Body of pancreas (tissue), 4 donors: Measurements from ENCODE around the gene CFAP92. TPM values are rescaled to one million over a fixed set of nuclear protein-coding genes. Genes with fewer than 3 reads are reported as not detected.
"Not testable (repeated sequence)": the region's sequence is repeated elsewhere in the genome, so short reads cannot be mapped to it uniquely, and the experiment has no call there.

Source experiments
- ATAC-seq: fragments of 150-250 bp; one replicate; pipeline ENCODE4 v1.9.1; 2016
- DNase-seq, 4 donors: peaks; one replicate each; pipeline ENCODE4 v3.0.0-alpha.2; 2019
- H3K27ac ChIP-seq, 4 donors: fragments of 200-600 bp; sonication (generic); 1 replicate in 3 of 4; 2 replicates in 1 of 4; pipeline versions ENCODE4 v1.5.1 to v1.6.1; 2016 to 2019; ENCODE audit warnings: mild to moderate bottlenecking in 1 of 4, mixed read lengths in 1 of 4, moderate library complexity in 1 of 4
- H3K27me3 ChIP-seq, 2 donors: fragments of 200-600 bp; sonication (generic); one replicate each; pipeline ENCODE4 v1.6.0; 2016; ENCODE audit warnings: mild to moderate bottlenecking in 1 of 2
- H3K36me3 ChIP-seq, 2 donors: fragments of 200-600 bp; sonication (generic); replicated peaks in 1 of 2; 2 replicates each; pipeline ENCODE4 v1.5.1; 2016; ENCODE audit warnings: low read depth in 2 of 2; ENCODE audit not compliant: insufficient read depth in 1 of 2
- H3K4me1 ChIP-seq: fragments of 200-600 bp; sonication (generic); one replicate; pipeline ENCODE4 v1.6.0; 2016
- H3K4me3 ChIP-seq, 2 donors: fragments of 200-600 bp; sonication (generic); 1 replicate in 1 of 2; 2 replicates in 1 of 2; pipeline ENCODE4 v1.5.1; 2016 to 2019
- H3K9me3 ChIP-seq, 3 donors: fragments of 200-600 bp; sonication (generic); 1 replicate in 2 of 3; 2 replicates in 1 of 3; pipeline ENCODE4 v1.5.1; 2016
- CTCF ChIP-seq, 7 experiments: fragments of 450-650 bp in 4 of 7; fragments of 200-600 bp in 3 of 7; sonication (generic) in 3 of 7; IDR thresholded peaks; one replicate each; pipeline ENCODE4 v1.5.1; 2016 to 2019; ENCODE audit warnings: antibody characterized with exemption in 7 of 7
- POLR2A ChIP-seq, 3 donors: fragments of 450-650 bp; IDR thresholded peaks; one replicate each; pipeline ENCODE4 v1.6.1; 2016; ENCODE audit warnings: antibody characterized with exemption in 3 of 3, mild to moderate bottlenecking in 2 of 3
- WGBS, 2 donors: methylation state at CpG; one replicate each; pipeline ENCODE4 v1.1.5; 2017; 5-methylcytosine and 5-hydroxymethylcytosine counted together
- intact Hi-C: fragments of 100-400 bp; cut with DNase I; formaldehyde crosslinking; loops from one replicate; pipeline ENCODE4 v1.15.1; 2023
- total RNA-seq, 2 donors: library from RNA; depleted of rRNA; stranded (reverse); fragments of >200 nt; gene quantifications; one replicate each; pipeline ENCODE4 v1.1.0, GENCODE V29; 2016

Gene CFAP92
- total RNA-seq, 2 donors from 2014 or later = not detected

GRCh38 chr3:128882719-128883118, 111.2 kb downstream of the CFAP92 start:
- no peaks in the 10 kb centered on the region for H3K9me3 ChIP-seq
- ATAC-seq (no peak), DNase-seq (no peak)
- H3K27ac ChIP-seq = no peak overlapping the region
- peaks cover 42% of the 10 kb centered on the region for H3K4me1 ChIP-seq
- WGBS, 2 donors = 12 to 23% methylated on average over 1 of the region's 1 CpG
- TF ChIP-seq CTCF (IDR thresholded peaks at IDR 0.05) = no peak
- no peak for TF ChIP-seq POLR2A (IDR thresholded peaks at IDR 0.05)
- no peak overlapping the region for H3K4me3 ChIP-seq
- intact Hi-C loops = no loop called here
- H3K36me3 ChIP-seq = peaks cover 0 to 3% of the 10 kb centered on the region in 2 donors
- H3K27me3 ChIP-seq = no peaks in the 10 kb centered on the region

- Histone ChIP-seq H3K27ac (no peak overlapping the region), H3K9me3 (no peaks in the 10 kb centered on the region), H3K36me3 (no peaks in the 10 kb centered on the region), H3K27me3 (no peaks in the 10 kb centered on the region), H3K4me3 (no peak overlapping the region), H3K4me1 (peaks cover 42% of the 10 kb centered on the region)
- DNase-seq (no peak), ATAC-seq (no peak)
- WGBS, 2 donors = 85 to 94% methylated on average over 6 of the region's 6 CpGs
- intact Hi-C loops = no loop called here
- no peak for TF ChIP-seq CTCF (IDR thresholded peaks at IDR 0.05)
These were observed 112.3 kb downstream of the CFAP92 start for GRCh38 chr3:128881576-128881975.

GRCh38 chr3:128880455-128880854, 113.4 kb downstream of the CFAP92 start:
- ATAC-seq, DNase-seq: not testable (repeated sequence)
- H3K4me1 ChIP-seq = peaks cover 42% of the 10 kb centered on the region

GRCh38 chr3:128879991-128880390, 113.9 kb downstream of the CFAP92 start:
- no peak for DNase-seq
- Histone ChIP-seq H3K27me3 (no peaks in the 10 kb centered on the region), H3K27ac (peak overlapping the region; percentile 72 to 95 (median 92)), H3K36me3 (no peaks in the 10 kb centered on the region), H3K4me1 (peaks cover 42% of the 10 kb centered on the region), H3K9me3 (no peaks in the 10 kb centered on the region), H3K4me3 (peak overlapping the region; percentile 72 to 79)
- no peak for ATAC-seq
- TF ChIP-seq POLR2A (IDR thresholded peaks at IDR 0.05) (no peak), CTCF (IDR thresholded peaks at IDR 0.05) (no peak)
- intact Hi-C loops = no loop called here
- WGBS, 2 donors = 1 to 2% methylated on average over 6 of the region's 6 CpGs

More at GRCh38 chr3:128880455-128880854, 113.4 kb downstream of the CFAP92 start:
- 48 to 70% methylated on average over 12 of the region's 12 CpGs for WGBS, 2 donors
- H3K9me3 ChIP-seq, H3K36me3 ChIP-seq, H3K27me3 ChIP-seq, intact Hi-C loops: not testable (repeated sequence)
- peak overlapping the region in 1 of 4 donors; percentile 95 for H3K27ac ChIP-seq
- peak overlapping the region in 1 of 2 donors; percentile 79 for H3K4me3 ChIP-seq

GRCh38 chr3:128879125-128879969, 114.5 kb downstream of the CFAP92 start, which contains the start of gene ACAD9:
TSS of gene ACAD9 (plus strand) at chr3:128879620. CDS start at chr3:128879692, 72 bp downstream.
- H3K9me3 ChIP-seq = no peaks in the 10 kb centered on the region
- WGBS, 2 donors = 0% methylated on average over 29 to 65 of the region's 65 CpGs
- peak; percentile 98 to 99 (median 98) for DNase-seq
- no peaks in the 10 kb centered on the region for H3K36me3 ChIP-seq
- ATAC-seq = peak; percentile 98
- peaks cover 42% of the 10 kb centered on the region for H3K4me1 ChIP-seq
- H3K4me3 ChIP-seq = peak within 1 kb of the TSS; percentile 72 to 79
- no peaks in the 10 kb centered on the region for H3K27me3 ChIP-seq
- TF ChIP-seq CTCF (IDR thresholded peaks at IDR 0.05) (peak in 3 of 7 experiments; percentile 5 to 34 (median 19)), POLR2A (IDR thresholded peaks at IDR 0.05) (peak; percentile 76 to 94 (median 94))
- intact Hi-C loops = no loop called here
- H3K27ac ChIP-seq = peak within 1 kb of the TSS; percentile 72 to 95 (median 92)
